Measurements from ENCODE around the gene DEPP1.
A peak's percentile ranks its signal among the peaks of the same experiment; 100 is the strongest.

The DEPP1 gene

GRCh38 chr10:44966816-44967509, 11.6 kb downstream of the DEPP1 start:
- no peak for DNase-seq (ENCODE audit: low read depth)

GRCh38 chr10:44966129-44966815, 12.3 kb downstream of the DEPP1 start:
- DNase-seq (ENCODE audit: low read depth): no peak

DNA sequence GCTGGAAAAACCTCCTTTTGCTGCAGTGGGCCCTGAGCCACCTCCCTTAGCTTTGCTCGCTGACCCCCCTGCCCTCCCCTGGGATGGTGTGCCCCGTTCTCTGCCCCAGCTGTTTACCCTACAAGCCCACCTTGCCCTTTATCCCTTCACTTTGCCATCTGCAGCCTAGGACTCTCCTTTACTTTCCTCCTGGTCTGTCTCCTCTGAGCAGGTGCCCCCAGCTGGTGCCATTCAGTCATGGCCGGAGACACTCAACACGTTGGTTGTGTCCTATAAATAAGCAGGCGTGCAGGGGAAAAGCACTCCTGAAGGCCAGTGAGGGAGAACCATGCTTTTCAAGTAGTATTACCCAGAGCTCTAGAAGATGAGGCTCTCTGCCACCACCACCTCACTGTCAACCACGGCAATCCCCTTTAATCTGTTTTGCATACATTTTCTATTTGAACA, 12.9 kb downstream of the DEPP1 start:
- no peak for DNase-seq (ENCODE audit: low read depth)

DNA sequence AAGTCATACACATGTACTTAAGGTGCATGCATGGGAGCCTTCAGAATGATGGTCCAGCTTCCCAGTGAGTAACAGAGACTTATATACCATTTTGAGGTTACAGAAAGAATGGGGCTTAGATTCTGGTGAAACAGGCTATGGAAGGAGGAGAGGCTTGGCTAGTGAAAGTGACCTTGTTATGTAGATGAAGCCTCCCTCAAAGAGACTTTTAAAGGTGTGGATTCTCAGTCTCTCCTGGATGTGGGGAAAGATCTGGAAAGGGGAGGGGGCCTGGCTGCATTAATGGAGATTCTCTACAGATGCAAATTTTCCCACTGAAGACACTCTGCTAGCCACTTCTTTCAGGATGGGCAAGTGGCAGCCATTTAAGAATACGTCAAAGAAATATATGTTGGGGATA, 13.5 kb downstream of the DEPP1 start:
- no peak for DNase-seq (ENCODE audit: low read depth)

- no peak for DNase-seq (ENCODE audit: low read depth)
These were observed 14.6 kb downstream of the DEPP1 start for GRCh38 chr10:44963772-44964633.

DNA sequence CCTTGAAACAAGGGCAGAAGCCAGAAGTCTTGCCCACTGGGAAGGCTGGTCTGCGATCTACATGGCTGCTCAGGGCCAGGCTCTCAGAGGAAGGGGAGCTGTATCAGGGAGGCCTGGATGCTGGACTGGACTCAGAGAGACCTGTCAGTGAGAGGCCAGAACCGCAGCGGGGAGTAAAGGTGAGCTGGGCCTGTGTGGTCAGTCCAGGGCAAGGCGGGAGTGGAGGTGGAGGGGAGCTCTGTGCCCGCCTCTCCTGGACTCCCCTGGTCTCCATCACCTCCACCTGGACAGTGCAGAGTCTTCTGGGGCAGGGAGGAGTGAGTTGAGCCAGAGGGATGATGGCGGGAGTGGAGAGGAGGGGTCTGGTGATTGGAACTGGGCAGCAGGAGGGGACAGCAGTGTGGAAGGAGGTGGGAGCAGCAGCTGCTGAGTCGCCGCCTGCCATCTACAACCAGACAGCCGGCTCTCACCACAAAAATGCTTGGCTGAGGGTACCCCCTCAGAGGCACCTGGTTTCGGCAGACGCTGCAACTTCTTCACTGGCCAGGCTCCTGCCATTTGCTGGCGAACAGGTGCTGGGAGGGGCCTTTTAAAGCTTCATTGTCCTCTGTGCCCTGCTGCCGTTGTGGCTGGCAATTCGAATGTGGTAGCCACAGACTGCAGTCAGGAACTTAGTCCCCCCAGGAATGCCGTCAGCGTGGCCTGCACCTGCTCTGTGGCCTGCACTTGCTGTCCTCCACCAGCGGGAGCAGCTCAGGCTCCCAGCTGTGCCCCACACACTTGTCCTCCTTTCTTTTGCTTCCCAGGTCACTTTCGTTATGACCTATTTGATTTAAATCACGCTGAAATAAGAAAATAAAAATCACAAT, 15.5 kb downstream of the DEPP1 start:
- DNase-seq (ENCODE audit: low read depth): no peak

DNA sequence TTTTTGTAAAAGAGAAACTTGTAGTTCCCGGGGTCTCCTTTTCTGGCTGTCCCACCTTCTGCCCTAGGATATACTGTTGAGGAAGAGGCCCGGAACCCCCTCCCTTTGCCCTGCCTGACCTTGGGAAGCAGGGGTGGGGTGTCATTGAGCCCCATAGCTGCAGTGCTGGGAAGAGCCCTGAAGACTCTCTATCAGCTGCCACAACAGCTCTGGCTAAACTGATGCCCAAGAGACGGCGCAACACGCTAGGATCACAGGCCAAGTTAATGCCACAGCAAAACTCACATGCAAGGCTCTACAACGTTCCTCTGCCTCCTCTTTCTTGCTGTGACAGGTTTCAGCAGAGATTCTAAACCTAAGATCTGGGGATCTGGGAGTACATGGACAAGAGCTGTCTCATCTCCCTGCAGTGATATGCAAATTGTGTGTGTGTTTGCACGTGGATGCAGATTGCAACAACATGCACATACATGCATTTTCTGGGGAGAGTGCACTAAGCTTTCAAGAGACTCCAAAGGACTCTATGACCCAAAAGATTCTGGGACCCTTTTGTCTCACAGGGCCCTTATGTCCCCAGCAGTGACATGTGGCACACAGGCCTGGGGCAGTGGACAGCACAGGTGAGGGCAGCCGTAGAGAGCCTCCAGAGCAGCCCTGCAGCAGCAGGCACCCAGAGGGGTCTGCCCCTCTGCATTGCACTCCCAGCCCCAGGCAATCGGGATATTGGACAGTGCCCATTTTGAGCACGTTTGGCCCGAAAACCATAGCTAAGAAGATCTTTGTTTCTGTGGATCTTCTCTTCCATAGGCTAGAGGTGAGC, 16.5 kb downstream of the DEPP1 start:
- no peak for DNase-seq (ENCODE audit: low read depth)

GRCh38 chr10:44961230-44961571, 17.4 kb downstream of the DEPP1 start:
- no peak for DNase-seq (ENCODE audit: low read depth)

GRCh38 chr10:44960482-44961229, 18.0 kb downstream of the DEPP1 start:
- no peak for DNase-seq (ENCODE audit: low read depth)

GRCh38 chr10:44960088-44960460, 18.5 kb downstream of the DEPP1 start:
- DNase-seq (ENCODE audit: low read depth): no peak

DNA sequence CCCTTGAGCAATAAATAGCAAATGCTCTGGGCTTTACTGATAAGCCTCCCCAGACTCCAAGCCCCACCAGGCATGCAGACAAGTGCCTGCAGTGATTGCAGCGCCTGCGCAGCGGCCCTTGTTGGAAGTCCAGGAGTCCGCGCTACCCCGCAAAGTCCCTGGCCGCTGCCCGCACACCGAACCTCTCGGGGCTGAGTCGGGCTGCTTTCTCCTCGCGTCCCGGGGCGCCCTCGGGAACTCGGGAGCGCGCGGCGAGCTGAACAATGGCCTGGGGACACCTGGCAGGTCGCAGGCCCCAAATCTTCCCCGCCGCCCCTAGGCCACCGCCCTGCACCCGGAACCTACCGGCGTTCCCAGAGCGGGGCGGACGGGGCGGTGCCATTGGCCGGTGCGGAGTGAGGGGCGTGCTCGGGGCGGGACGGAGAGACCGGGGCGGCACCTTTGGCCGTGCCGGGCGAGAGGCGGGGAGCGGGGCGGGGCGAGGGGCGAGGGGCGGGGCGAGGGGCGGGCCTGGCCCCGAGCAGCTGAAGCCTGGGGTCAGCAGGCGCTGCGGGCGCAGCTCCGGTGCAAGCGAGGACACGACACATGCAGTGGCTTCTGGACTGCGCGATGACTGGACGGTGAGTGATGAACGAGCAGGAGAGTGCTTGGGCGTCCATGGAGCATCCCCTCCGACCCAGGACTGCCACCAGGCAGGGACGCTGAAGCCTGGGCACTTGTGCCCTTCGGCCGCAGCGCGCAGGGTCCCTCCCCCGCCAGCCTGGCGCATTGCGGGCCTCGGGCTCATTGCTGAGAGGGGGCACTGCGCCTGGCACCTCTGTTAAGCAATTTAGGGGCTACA, 19.1 kb downstream of the DEPP1 start, which contains the start of gene RASSF4:
RASSF4 (plus strand) TSS at position 556 of the 841 bp plus-strand sequence. CDS start 10,401 bp downstream, outside the sequence.
- peak; percentile 65 for DNase-seq (ENCODE audit: low read depth)

GRCh38 chr10:44958898-44959246, 19.7 kb downstream of the DEPP1 start:
- no peak for DNase-seq (ENCODE audit: low read depth)

DNA sequence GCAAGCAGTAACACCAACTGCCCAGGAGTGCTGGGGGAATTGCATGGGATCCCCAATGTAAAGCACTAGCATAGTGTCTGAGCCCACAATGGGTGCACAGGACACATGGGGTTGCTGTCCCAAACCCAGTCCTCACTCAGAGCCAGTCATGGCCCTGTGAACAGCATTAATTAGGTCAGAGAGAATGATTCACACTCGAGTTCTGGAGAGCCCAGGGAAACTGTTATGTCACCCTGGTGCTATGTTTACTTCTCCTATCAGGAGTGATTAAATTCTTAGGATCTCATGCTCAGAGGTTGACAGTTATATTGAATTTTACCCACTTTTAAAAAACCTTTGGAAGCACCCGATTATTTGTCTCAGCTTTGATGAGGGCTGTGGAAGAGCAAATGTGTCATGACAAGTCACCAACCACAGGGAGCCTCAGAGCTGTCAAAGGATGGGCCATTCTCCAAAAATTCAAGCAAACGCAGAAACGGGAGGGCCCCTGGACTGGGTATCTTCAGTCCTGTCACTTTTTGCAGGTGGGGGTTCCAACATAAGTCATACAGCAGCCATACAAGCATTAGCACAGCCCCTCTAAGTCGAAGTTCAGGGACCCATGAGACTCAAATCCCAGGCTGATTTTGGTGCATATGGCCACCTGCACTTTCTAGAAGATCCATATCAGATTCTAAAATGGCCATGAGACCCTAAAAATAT, 20.3 kb downstream of the DEPP1 start:
- no peak for DNase-seq (ENCODE audit: low read depth)

DNA sequence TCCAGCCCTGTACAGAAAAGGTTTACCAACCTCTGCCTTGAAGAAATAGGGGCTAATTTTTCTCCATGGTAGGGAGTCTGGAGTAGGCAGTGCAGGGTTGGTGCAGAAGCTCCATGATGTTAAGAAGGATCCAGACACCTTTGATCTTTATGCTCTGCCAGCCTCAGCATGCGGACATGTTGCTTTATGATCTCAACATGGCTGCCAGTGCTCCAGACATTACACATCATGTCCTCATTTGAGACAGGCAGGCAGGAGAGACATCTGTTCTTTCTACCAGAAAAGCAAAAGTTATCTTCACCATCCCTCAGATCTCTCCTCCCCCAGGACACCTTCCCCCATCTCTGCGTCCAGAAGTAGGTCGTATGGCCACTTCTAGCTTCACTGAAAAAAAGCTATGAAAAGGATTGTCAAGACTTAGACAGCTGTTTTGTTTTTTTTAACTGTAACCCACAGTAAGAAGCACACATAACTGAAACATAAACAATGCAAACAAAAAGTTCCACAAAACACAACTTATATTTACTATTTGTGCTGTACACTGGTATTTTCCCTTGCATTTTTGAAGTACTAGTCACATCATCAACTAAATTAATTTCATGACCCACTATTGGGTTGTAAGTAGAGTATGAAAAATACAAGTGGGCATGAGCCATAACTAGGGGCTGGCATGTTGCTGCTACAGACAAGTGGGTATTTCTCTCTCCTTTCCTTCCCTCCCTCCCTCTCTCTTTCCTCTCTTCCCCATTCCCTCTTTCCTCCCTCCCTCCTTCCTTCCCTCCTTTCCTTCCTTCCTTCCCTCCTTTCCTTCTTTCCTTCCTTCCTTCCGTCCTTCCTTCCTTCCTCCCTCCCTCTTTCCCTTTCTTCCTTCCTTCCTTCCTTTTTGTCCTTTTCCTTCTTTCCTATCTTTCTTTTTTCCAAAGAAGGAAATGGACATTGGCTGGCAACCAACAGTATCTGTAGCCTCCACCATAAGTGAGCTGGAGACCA, 21.6 kb downstream of the DEPP1 start:
- DNase-seq (ENCODE audit: low read depth): no peak

DNA sequence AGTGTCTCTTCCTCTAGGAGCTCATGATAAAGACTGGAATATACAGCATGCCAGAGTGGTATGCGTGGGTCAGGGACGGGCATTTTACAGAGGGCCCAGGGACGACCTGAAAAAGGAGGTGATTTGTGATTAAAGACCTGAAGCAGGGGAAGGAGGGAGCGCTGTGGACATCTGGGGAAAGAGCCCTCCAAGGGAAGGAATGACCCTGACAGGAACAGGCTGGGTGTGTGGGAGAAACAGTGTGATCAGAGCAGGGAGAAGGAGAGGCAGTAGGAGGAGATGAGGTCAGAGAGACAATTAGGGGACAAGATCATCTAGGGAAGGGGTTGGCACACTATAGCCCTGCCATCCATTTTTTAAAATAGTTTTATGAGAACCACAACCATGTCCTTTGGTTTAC, 22.4 kb downstream of the DEPP1 start:
- no peak for DNase-seq (ENCODE audit: low read depth)

DNA sequence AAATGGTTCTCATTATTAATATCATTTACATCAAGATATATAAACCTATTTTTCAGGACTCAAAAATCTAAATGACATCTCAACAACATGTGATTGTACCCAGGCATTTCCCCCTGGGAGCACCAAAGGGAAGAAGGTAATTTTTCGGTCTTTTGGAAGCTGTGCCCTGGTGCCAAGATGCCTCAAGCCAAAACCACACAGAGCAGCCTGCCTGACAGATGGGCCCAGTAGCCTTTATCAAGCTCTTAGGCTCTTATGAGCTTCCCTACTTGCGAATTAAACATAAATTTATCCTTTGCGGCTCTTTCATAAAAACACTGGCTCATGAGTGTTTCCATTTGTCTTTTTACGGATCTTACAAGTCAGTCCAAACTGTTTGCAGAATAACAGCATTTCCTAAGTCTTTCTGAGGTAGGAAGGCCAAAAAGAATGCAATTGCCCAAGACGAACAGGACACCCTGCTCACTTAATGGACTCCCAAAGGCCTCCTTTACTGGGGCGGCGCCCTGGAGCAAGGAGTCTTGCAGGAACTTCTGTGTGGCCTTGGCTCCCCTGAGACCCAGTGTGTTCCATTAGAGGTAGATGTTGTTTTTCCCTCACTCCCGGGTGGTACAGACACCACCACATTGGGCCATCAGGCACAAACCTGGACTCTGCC, 23.1 kb downstream of the DEPP1 start:
- DNase-seq (ENCODE audit: low read depth): no peak

- DNase-seq (ENCODE audit: low read depth): no peak
These were observed 23.6 kb downstream of the DEPP1 start for GRCh38 chr10:44954962-44955361.

Data from stromal cell of bone marrow (primary cell).